Measurements from ENCODE around the gene BMP8B. TPM values are rescaled to one million over a fixed set of nuclear protein-coding genes. Genes with fewer than 3 reads are reported as not detected.
"Not testable (repeated sequence)": the region's sequence is repeated elsewhere in the genome, so short reads cannot be mapped to it uniquely, and the experiment has no call there.

Gene BMP8B
- total and polyA plus RNA-seq, 2 experiments from 2014 or later = not detected

DNA sequence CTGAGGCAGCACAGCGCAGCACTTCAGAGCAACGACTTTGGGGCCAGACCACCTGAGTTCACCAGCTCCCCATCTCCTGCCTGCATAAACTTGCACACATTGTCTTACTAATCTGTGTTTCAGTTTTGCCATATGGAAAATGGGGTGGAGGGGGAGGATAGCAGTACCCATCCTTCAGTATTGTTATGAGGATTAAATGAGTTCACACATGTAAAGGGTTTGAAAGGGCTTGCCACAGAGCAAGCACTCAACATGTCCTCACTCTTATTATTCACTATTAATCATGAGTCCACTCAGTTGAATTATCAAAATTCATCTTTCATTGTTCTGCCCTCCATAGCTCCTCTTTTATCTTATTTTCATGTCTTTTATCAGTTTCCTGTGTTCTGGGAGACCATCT is 40.1 kb upstream of the BMP8B start:
- H3K9me3 ChIP-seq (ENCODE audit: low read depth) = no peaks in the 10 kb centered on the region
- no peaks in the 10 kb centered on the region for H3K27me3 ChIP-seq (replicated peaks; ENCODE audit: insufficient read depth)
- H3K36me3 ChIP-seq (ENCODE audit: low read depth) = no peaks in the 10 kb centered on the region
- no peak overlapping the region for H3K9ac ChIP-seq
- H3K4me3 ChIP-seq = no peak overlapping the region
- no peaks in the 10 kb centered on the region for H3K79me2 ChIP-seq (ENCODE audit: insufficient read depth)
- H3K4me2 ChIP-seq (ENCODE audit: unreplicated experiment) = no peak overlapping the region
- in situ Hi-C loops (cut with MboI) = loop anchor here (10.0 kb wide), 1 partner anchor 146 kb away; no protein-coding TSS in a partner anchor
- H3F3A ChIP-seq (ENCODE audit: insufficient read depth) = no peaks in the 10 kb centered on the region
- H2AFZ ChIP-seq = no peak overlapping the region
- no peak overlapping the region for H3K27ac ChIP-seq
- DNase-seq = no peak
- no peak for TF ChIP-seq EZH2phosphoT487 (IDR thresholded peaks at IDR 0.05; ENCODE audit: insufficient read depth, low read depth)
- TF ChIP-seq EZH2 (IDR thresholded peaks at IDR 0.05; ENCODE audit: insufficient read depth, poor library complexity, severe bottlenecking) = no peak
- no peaks in the 10 kb centered on the region for H4K20me1 ChIP-seq (ENCODE audit: insufficient read depth)
- no peaks in the 10 kb centered on the region for H3K9me2 ChIP-seq (ENCODE audit: insufficient read depth)
- peaks cover 9% of the 10 kb centered on the region for H3K4me1 ChIP-seq (ENCODE audit: insufficient read depth)
- 97 to 100% methylated on average over 2 of the region's 2 CpGs for WGBS, 2 experiments (ENCODE audit: low coverage in 1 of 2, low lambda C conversion rate in 2 of 2, missing lambda C conversion rate in 2 of 2)

- not testable (repeated sequence) for H3K9me3 ChIP-seq (ENCODE audit: low read depth); H4K20me1 ChIP-seq (ENCODE audit: insufficient read depth); H3K9me2 ChIP-seq (ENCODE audit: insufficient read depth); H3K27ac ChIP-seq; H3K27me3 ChIP-seq (replicated peaks; ENCODE audit: insufficient read depth); DNase-seq; H3K4me3 ChIP-seq; H3K4me2 ChIP-seq (ENCODE audit: unreplicated experiment); H3K4me1 ChIP-seq (ENCODE audit: insufficient read depth); H3F3A ChIP-seq (ENCODE audit: insufficient read depth); H2AFZ ChIP-seq; H3K9ac ChIP-seq; H3K79me2 ChIP-seq (ENCODE audit: insufficient read depth); H3K36me3 ChIP-seq (ENCODE audit: low read depth)
- in situ Hi-C loops (cut with MboI) = loop anchor here (10.0 kb wide), 1 partner anchor 147 kb away; no protein-coding TSS in a partner anchor
- 88% methylated on average over 6 of the region's 6 CpGs for WGBS, 2 experiments (ENCODE audit: low coverage in 1 of 2, low lambda C conversion rate in 2 of 2, missing lambda C conversion rate in 2 of 2)
Observed at GRCh38 chr1:39828255-39828654, 39.6 kb upstream of the BMP8B start.

DNA sequence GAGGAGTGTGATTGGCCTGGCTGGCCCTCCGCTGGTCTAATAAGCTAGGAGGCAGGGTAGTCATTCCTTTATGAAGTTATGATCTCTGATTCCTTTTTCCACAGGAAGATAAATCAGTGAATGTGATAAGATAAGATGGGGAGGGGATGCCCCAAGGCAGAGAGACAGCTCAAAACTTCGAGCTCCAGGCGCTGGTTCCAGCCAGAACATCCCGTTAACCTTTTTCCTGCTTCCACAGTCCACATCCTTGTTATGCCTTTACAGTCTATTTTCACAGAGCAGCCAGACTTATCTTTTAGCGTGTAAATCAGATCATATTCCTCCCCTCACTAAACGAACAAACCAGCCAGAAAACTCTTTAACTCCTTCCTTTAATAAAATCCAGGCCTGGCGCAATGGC is 38.5 kb upstream of the BMP8B start:
- Histone ChIP-seq H3K9me2 (ENCODE audit: insufficient read depth) (no peaks in the 10 kb centered on the region), H3K36me3 (ENCODE audit: low read depth) (no peaks in the 10 kb centered on the region), H2AFZ (no peak overlapping the region), H3K9ac (no peak overlapping the region), H3K4me1 (ENCODE audit: insufficient read depth) (peaks cover 9% of the 10 kb centered on the region), H3K27ac (no peak overlapping the region), H3K4me2 (ENCODE audit: unreplicated experiment) (no peak overlapping the region), H3F3A (ENCODE audit: insufficient read depth) (no peaks in the 10 kb centered on the region), H3K79me2 (ENCODE audit: insufficient read depth) (no peaks in the 10 kb centered on the region), H4K20me1 (ENCODE audit: insufficient read depth) (no peaks in the 10 kb centered on the region), H3K4me3 (no peak overlapping the region), H3K9me3 (ENCODE audit: low read depth) (no peaks in the 10 kb centered on the region), H3K27me3 (replicated peaks; ENCODE audit: insufficient read depth) (no peaks in the 10 kb centered on the region)
- TF ChIP-seq EZH2phosphoT487 (IDR thresholded peaks at IDR 0.05; ENCODE audit: insufficient read depth, low read depth) (no peak), EZH2 (IDR thresholded peaks at IDR 0.05; ENCODE audit: insufficient read depth, poor library complexity, severe bottlenecking) (no peak)
- DNase-seq = no peak
- in situ Hi-C loops (cut with MboI) = loop anchor here (10.0 kb wide), 1 partner anchor 148 kb away; no protein-coding TSS in a partner anchor
- 74% methylated on average over 7 of the region's 7 CpGs for WGBS, 2 experiments (ENCODE audit: low coverage in 1 of 2, low lambda C conversion rate in 2 of 2, missing lambda C conversion rate in 2 of 2)

DNA sequence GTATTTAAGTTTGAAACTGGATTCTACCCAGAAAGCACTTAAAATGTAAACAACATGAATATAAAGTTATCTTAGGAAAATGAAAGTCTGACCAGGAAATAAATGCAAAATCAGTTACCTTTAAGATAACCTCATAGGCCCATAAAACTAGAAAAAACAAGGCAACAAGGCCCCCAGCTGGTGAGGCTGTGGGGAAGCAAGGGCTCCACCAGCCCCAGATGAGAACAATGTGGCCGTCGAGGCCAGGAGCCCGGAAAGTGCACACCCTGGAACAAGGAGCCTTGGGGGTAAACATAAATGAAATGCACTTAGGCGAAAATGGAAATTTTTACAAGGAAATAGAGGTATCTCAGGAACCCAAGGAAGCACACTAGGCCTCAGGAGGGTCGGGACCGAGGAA is 37.9 kb upstream of the BMP8B start:
- Histone ChIP-seq H3K36me3 (ENCODE audit: low read depth) (no peaks in the 10 kb centered on the region), H3K79me2 (ENCODE audit: insufficient read depth) (no peaks in the 10 kb centered on the region), H3K27ac (no peak overlapping the region), H2AFZ (no peak overlapping the region), H4K20me1 (ENCODE audit: insufficient read depth) (no peaks in the 10 kb centered on the region), H3K27me3 (replicated peaks; ENCODE audit: insufficient read depth) (no peaks in the 10 kb centered on the region), H3F3A (ENCODE audit: insufficient read depth) (no peaks in the 10 kb centered on the region), H3K4me2 (ENCODE audit: unreplicated experiment) (no peak overlapping the region), H3K4me1 (ENCODE audit: insufficient read depth) (peaks cover 9% of the 10 kb centered on the region), H3K9me3 (ENCODE audit: low read depth) (no peaks in the 10 kb centered on the region), H3K9me2 (ENCODE audit: insufficient read depth) (no peaks in the 10 kb centered on the region), H3K9ac (no peak overlapping the region), H3K4me3 (no peak overlapping the region)
- 86 to 90% methylated on average over 6 of the region's 6 CpGs for WGBS, 2 experiments (ENCODE audit: low coverage in 1 of 2, low lambda C conversion rate in 2 of 2, missing lambda C conversion rate in 2 of 2)
- no peak for DNase-seq
- TF ChIP-seq EZH2 (IDR thresholded peaks at IDR 0.05; ENCODE audit: insufficient read depth, poor library complexity, severe bottlenecking) = no peak
- TF ChIP-seq EZH2phosphoT487 (IDR thresholded peaks at IDR 0.05; ENCODE audit: insufficient read depth, low read depth) = no peak
- in situ Hi-C loops (cut with MboI) = loop anchor here (10.0 kb wide), 1 partner anchor 148 kb away; no protein-coding TSS in a partner anchor

- Histone ChIP-seq H3K36me3 (ENCODE audit: low read depth) (no peaks in the 10 kb centered on the region), H2AFZ (no peak overlapping the region), H3K79me2 (ENCODE audit: insufficient read depth) (no peaks in the 10 kb centered on the region), H3K4me1 (ENCODE audit: insufficient read depth) (peaks cover 9% of the 10 kb centered on the region), H3K4me3 (no peak overlapping the region), H3K9me2 (ENCODE audit: insufficient read depth) (no peaks in the 10 kb centered on the region), H3F3A (ENCODE audit: insufficient read depth) (no peaks in the 10 kb centered on the region), H3K9me3 (ENCODE audit: low read depth) (no peaks in the 10 kb centered on the region), H3K27me3 (replicated peaks; ENCODE audit: insufficient read depth) (no peaks in the 10 kb centered on the region), H3K4me2 (ENCODE audit: unreplicated experiment) (no peak overlapping the region), H4K20me1 (ENCODE audit: insufficient read depth) (no peaks in the 10 kb centered on the region), H3K9ac (no peak overlapping the region), H3K27ac (no peak overlapping the region)
- DNase-seq = no peak
- 71 to 76% methylated on average over 7 of the region's 7 CpGs for WGBS, 2 experiments (ENCODE audit: low coverage in 1 of 2, low lambda C conversion rate in 2 of 2, missing lambda C conversion rate in 2 of 2)
- TF ChIP-seq EZH2 (IDR thresholded peaks at IDR 0.05; ENCODE audit: insufficient read depth, poor library complexity, severe bottlenecking) = no peak
- no peak for TF ChIP-seq EZH2phosphoT487 (IDR thresholded peaks at IDR 0.05; ENCODE audit: insufficient read depth, low read depth)
- in situ Hi-C loops (cut with MboI) = loop anchor here (10.0 kb wide), 1 partner anchor 149 kb away; no protein-coding TSS in a partner anchor
Observed at GRCh38 chr1:39825432-39825941, 36.8 kb upstream of the BMP8B start.

DNA sequence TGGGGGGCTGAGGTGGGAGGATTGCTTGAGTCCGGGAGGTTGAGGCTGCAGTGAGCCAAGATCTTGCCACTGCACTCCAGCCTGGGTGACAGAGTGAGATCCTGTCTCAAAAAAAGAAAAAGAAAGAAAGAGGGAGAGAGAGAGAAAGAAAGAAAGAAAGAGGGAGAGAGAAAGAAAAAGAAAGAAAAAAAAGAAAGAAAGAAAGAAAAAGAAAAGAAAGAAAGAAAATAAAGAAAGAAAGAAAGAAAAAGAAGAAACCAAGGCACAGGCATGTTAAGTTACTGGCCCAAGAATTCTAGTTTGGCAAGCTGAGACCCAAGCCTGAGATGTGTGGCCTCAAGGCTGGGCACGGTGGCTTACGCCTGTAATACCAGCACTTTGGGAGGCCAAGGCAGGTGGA is 34.8 kb upstream of the BMP8B start:
- 96% methylated on average over 3 of the region's 3 CpGs for WGBS, 2 experiments (ENCODE audit: low coverage in 1 of 2, low lambda C conversion rate in 2 of 2, missing lambda C conversion rate in 2 of 2)
- H3K9me3 ChIP-seq (ENCODE audit: low read depth); H3K4me2 ChIP-seq (ENCODE audit: unreplicated experiment); H4K20me1 ChIP-seq (ENCODE audit: insufficient read depth); H3K36me3 ChIP-seq (ENCODE audit: low read depth); H3K4me3 ChIP-seq; H2AFZ ChIP-seq; H3K9ac ChIP-seq; H3K27ac ChIP-seq; H3K9me2 ChIP-seq (ENCODE audit: insufficient read depth); H3K27me3 ChIP-seq (replicated peaks; ENCODE audit: insufficient read depth); DNase-seq; H3F3A ChIP-seq (ENCODE audit: insufficient read depth); H3K79me2 ChIP-seq (ENCODE audit: insufficient read depth); H3K4me1 ChIP-seq (ENCODE audit: insufficient read depth): not testable (repeated sequence)
- in situ Hi-C loops (cut with MboI) = loop anchor here (10.0 kb wide), 1 partner anchor 151 kb away; no protein-coding TSS in a partner anchor

Data from GM23248 (cell line).